ENCODE data around the gene CRB3. TPM values are rescaled to one million over a fixed set of nuclear protein-coding genes. Genes with fewer than 3 reads are reported as not detected.
A peak's percentile ranks its signal among the peaks of the same experiment; 100 is the strongest.

CRB3 gene
- total and polyA plus RNA-seq, 12 donors = 0.28 TPM; not detected in 11

DNA sequence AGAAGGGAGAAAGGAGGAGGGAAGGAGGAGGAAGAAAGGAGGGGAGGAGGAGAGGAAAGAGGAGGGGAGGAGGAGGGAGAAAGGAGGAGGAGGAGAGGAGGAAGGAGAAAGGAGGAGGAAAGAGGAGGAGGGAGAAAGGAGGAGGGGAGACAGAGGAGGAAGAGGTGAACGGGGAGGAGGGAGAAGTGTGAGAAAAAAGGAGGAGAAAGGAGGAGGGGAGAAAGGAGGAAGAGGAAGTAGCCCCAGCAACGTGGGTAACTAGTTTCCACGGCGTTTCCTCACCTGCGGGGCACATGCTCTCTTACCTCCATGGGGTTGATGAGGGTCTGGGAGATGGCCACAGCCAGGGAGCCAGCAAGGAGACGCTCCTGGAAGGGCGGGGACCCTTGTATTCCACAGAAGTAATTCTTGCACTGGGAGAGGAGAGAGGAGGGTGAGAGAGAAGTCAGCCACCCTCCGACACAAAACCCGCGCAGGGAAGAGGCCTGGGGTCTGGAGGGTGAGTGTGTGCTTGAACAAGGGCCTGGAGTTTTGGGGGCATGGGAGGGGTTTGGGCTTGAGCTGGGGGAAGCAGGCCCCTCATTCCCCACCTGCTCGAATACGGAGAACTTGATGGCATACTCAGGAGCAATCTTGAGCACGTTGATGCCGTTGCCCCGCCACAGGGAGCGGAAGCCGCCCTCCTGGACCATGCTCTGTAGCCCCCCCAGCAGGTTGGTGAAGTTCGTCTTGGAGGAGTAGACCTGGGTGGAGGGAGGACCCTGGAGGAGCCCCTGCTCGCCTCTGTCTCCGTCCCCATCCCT lies 34.5 kb upstream of the CRB3 start:
- DNase-seq (no peak), ATAC-seq (no peak)
- Histone ChIP-seq H3K36me3 (no peaks in the 10 kb centered on the region), H3K27ac (no peak overlapping the region), H3K4me1 (peaks cover 0 to 7% (median 4%) of the 10 kb centered on the region in 9 donors), H3K9me3 (no peaks in the 10 kb centered on the region), H3K4me3 (no peak overlapping the region), H3K27me3 (no peaks in the 10 kb centered on the region)
- TF ChIP-seq CTCF (IDR thresholded peaks at IDR 0.05) = no peak
- 52 to 67% methylated on average over 20 of the region's 20 CpGs for WGBS, 2 donors
- intact Hi-C loops (cut with DNase I) = loop anchor here in 1 of 10 donors (10.0 kb wide), 1 partner anchor 55 kb away; the partner anchor contains the start of genes ALKBH7 and PSPN

DNA sequence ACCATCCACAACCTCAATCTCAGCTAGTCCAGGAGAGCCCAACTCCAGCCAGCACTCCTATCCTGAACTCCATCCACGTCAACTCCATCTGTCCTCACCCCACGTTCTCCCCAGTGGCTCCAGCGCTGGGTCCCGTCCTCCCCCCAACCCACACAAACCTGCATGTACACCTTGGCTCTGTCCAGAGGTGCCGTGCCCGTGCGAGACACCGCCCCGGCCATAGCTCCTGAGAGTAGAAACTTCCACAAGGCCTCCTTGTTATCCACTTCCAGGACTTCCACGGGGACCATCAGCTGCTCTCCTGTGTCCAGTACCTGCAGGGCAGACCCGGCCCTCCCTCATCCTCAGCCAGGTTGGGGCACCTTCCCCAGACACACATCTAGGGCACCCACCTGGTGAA lies 32.2 kb upstream of the CRB3 start:
- ATAC-seq = peak in 1 of 8 donors; percentile 11
- no peaks in the 10 kb centered on the region for H3K36me3 ChIP-seq
- no peak overlapping the region for H3K27ac ChIP-seq
- no peak for TF ChIP-seq CTCF (IDR thresholded peaks at IDR 0.05)
- H3K4me3 ChIP-seq = no peak overlapping the region
- H3K9me3 ChIP-seq = no peaks in the 10 kb centered on the region
- WGBS, 2 donors = 91 to 93% methylated on average over 11 of the region's 11 CpGs
- no peaks in the 10 kb centered on the region for H3K27me3 ChIP-seq
- intact Hi-C loops (cut with DNase I) = no loop called here
- H3K4me1 ChIP-seq = no peaks in the 10 kb centered on the region
- no peak for DNase-seq

DNA sequence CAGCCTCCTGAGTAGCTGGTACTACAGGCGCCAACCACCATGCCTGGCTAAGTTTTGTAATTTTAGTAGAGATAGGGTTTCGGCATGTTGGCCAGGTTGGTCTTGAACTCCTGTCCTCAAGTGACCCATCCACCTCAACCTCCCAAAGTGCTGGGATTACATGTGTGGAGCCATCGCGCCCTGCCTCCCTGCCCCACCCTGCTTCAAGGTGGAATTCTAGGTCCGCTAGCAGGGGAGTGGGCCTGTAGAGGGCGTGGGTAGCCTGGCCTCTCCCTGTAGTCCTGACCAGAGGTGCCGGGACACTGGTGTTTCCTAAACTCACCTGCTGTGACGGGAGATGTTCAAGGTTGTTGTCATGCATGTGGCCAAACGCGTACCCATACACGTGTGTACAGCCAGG lies 30.9 kb upstream of the CRB3 start:
- WGBS, 2 donors = 82 to 88% methylated on average over 11 of the region's 11 CpGs
- Histone ChIP-seq H3K4me1 (no peaks in the 10 kb centered on the region), H3K4me3 (no peak overlapping the region), H3K27ac (no peak overlapping the region), H3K9me3 (no peaks in the 10 kb centered on the region), H3K27me3 (no peaks in the 10 kb centered on the region), H3K36me3 (no peaks in the 10 kb centered on the region)
- ATAC-seq (no peak), DNase-seq (no peak)
- intact Hi-C loops (cut with DNase I) = no loop called here
- TF ChIP-seq CTCF (IDR thresholded peaks at IDR 0.05) = no peak

GRCh38 chr19:6433663-6434062 lies 30.4 kb upstream of the CRB3 start, which contains the start of gene SLC25A41:
TSS of gene SLC25A41 (minus strand) at chr19:6433763. CDS start at chr19:6433693, 70 bp downstream.
- H3K4me1 ChIP-seq = no peaks in the 10 kb centered on the region
- H3K27me3 ChIP-seq = no peaks in the 10 kb centered on the region
- no peaks in the 10 kb centered on the region for H3K9me3 ChIP-seq
- no peak within 1 kb of the TSS for H3K4me3 ChIP-seq
- DNase-seq (no peak), ATAC-seq (no peak)
- H3K36me3 ChIP-seq = no peaks in the 10 kb centered on the region
- WGBS, 2 donors = 91 to 93% methylated on average over 10 of the region's 10 CpGs
- intact Hi-C loops (cut with DNase I) = no loop called here
- no peak for TF ChIP-seq CTCF (IDR thresholded peaks at IDR 0.05)
- H3K27ac ChIP-seq = no peak within 1 kb of the TSS
